Measurements from ENCODE around the gene NFIX.

GRCh38 chr19:13040232-13040947, 45.1 kb downstream of the NFIX start:
- TF ChIP-seq, protein P1, sequence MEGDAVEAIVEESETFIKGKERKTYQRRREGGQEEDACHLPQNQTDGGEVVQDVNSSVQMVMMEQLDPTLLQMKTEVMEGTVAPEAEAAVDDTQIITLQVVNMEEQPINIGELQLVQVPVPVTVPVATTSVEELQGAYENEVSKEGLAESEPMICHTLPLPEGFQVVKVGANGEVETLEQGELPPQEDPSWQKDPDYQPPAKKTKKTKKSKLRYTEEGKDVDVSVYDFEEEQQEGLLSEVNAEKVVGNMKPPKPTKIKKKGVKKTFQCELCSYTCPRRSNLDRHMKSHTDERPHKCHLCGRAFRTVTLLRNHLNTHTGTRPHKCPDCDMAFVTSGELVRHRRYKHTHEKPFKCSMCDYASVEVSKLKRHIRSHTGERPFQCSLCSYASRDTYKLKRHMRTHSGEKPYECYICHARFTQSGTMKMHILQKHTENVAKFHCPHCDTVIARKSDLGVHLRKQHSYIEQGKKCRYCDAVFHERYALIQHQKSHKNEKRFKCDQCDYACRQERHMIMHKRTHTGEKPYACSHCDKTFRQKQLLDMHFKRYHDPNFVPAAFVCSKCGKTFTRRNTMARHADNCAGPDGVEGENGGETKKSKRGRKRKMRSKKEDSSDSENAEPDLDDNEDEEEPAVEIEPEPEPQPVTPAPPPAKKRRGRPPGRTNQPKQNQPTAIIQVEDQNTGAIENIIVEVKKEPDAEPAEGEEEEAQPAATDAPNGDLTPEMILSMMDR (IDR thresholded peaks at IDR 0.05): no peak
- TF ChIP-seq POLR2AphosphoS5 (IDR thresholded peaks at IDR 0.05) (no peak), POLR2A (IDR thresholded peaks at IDR 0.05) (no peak)
